GM21619 (cell line): Measurements from ENCODE around the gene DOK6.
"Not testable (repeated sequence)": the region's sequence is repeated elsewhere in the genome, so short reads cannot be mapped to it uniquely, and the experiment has no call there.

Experiments used
- ATAC-seq: cut with Tn5 transposase; IDR thresholded peaks from one replicate; pipeline ENCODE4 v1.9.1; 2021; ENCODE audit not compliant: unreplicated experiment

Gene DOK6

DNA sequence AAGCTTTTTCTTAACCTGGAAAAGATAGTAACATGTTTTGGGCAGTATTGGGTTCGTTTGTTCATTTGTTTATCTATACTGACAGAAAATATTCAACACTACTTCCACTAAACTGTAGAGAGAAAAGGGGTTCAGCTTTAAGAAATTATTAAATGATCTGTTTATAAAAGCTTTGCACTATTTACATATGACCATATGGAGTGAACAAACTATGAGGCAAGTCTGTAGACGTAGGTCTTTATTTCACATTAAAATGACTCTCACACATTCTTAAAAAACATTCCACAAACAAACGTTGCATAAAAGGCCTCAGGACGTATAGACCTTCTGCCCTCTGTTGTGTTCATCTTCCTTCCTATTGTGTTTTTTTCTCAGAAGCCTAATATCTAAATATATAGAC, 452.4 kb downstream of the DOK6 start:
- no peak for ATAC-seq

DNA sequence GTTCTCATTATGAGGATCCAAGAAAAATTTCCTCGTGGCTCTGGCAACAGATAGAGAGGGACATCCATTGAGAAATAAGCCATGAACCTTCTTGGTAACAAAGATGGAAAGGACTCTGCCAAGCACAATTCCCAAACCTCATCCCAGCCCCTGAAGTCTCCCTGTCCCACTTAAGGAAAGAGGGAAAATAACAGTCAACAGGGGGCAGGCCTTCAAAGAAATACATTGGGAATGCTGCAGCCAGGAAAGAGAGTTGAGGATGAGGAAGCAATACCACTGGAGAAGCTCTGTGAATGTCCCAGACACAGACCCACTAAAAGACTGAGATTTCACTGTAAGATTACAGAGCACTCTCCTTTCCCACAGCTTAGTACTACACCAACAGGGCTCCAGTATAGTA, 453.8 kb downstream of the DOK6 start:
- ATAC-seq, result no peak

DNA sequence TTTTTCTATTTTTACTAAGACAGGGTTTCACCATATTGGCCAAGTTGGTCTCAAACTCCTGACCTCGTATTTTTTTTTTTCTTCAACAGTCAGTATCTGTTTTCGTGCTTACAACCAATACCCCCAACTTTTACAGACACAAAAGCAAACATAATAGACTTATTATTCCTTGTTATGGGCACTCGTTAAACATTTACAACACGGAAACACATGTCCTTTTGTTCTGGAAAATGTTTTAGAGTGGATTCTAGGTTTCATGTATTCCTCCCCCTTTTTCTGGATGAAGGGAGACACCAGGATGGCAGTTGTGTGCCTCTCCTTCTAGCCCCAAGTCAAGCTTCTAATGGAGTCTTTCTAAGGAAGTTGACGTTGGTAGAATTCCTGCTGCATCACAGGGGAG, 458.2 kb downstream of the DOK6 start:
- no peak for ATAC-seq

DNA sequence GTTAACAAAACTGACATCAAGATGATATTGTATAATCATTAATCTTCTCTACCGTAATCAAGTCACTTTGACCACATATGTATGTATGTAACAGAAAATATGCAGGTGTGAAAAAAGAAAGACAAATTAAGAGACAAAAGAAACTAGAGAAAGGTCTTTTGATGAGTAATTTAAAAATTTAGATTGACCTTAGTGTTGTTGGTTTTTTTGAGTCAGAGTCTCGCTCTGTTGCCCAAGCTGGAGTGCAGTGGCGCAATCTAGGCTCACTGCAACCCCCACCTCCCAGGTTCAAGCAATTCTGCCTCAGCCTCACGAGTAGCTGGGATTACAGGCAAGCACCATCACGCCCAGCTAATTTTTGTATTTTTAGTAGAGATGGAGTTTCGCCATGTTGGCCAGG, 464.1 kb downstream of the DOK6 start:
- ATAC-seq, result peak; percentile 70

DNA sequence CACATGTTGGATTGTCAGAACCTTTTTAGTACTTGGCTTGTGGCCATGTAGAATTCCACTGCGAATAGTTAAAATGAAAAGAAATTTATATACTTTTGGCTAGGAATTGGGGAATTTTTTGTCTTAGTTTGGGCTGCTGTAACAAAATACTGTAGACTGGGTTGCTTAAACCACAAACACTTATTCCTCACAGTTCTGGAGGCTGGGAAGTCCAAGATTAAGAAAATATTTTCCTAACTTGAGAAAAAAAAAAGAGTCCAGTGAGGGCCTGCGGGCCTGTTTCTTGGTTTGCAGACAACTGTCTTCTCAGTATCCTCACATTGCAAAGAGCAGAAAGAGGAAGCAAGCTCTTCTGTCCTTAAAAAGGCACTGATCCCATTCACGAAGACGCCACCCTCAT, 465.1 kb downstream of the DOK6 start:
- ATAC-seq, result no peak

DNA sequence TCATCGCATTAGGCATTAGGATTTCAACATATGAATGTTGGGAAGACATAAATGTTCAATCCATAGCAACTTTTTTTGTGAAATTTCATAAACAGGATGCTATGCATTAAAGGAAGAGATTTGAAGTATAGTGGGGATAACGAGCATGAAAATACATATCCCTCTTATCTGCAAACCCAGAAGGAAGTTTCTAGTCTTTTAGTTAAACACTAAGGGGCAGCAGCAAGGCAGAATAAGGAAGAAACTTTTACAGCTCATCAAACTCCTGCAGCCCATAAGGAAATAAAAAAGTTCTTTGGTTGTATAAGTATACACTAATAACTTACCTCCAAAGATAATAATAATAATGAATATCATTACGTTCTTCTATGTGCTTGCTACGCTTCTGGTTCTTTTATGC, 465.5 kb downstream of the DOK6 start:
- ATAC-seq, result no peak

DNA sequence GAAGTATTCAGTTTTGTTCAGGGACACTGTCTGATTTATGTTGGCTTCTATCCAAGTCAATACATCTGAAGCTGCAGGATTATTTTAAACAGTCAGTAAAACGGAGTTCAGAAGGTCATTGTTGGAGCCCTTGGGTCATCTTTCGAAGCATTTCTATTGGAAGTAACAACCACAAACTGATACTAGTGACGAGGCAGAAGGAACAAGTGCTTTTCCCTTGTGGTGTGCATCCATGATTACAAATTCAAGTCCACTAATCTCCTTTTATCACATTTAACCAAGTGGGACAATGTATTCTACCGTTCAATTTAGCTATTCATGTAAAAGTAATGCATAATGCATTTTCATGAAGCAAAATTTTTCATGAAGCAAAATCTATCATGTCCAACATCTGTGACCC, 470.0 kb downstream of the DOK6 start:
- ATAC-seq, result no peak

DNA sequence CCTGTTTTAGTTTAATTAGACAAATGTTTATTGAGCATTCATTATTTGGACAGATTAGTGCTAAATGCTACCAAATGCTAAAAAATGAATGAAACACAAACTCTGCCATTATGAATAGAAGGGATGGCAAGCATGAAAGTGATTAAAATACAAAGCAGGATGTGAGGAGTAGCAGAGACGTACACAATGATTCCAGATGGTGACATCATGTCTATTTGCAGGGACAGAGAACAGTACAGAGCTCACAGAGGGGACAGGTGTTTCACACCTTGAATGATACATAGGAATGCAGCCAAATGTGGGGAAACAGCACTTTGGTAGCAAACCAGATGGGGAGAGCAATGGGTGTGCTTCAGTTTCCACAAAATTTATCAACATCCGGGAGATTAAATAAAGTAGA, 470.7 kb downstream of the DOK6 start:
- no peak for ATAC-seq

DNA sequence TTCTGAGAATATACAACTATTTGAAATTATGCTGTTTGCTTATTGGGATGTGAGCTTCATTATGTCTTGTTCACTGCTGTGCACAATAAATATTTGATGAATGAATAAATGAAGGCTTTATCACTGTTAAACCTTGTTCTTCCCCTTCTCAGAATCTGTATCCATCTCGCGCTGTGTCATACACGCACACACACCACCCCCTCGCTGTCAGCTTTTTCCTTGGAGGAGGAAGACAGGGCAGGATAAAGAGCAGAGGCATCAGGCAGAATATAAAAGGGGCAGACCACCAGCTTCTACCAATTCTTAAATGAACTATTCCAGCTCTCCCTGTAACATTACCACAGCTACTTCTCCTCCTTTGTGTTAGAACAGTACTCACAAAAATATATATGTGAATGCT, 472.0 kb downstream of the DOK6 start:
- ATAC-seq, result no peak

DNA sequence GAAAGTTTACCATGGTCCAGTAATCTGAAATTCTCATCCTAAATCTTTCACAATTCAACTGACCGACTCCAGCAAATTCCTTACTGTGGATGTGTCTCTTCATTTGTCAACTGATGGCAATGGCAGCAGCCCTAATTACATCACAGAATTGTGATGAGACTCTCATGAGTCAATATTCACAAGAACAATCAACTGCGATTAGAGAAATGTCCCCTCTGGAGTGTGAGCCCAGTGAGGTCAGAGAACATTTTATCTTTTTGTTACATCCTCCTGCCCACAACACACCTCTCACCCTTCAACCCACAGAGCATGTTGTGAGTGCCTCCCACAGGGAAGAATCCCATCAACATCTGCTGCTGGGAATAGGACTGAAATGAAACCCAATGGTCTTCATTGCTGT, 473.4 kb downstream of the DOK6 start:
- no peak for ATAC-seq

DNA sequence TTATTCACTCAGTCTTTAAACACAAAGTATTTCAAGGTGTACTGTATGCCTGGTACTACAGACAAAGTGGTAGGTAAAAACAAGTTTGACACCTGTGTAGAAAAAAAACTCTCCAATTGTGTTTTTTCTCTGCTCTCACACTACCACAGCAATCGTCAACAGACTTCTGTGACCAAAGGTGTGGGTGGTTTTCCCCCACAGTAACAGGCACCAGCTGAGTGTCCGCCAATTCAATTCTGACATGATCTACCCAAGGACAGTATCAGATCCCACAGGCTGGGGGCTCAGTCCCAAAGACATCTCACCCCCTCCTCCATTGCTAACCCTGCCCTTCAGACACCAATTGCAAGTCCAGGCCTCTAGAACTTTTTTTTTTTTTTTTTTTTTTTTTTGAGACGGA, 475.8 kb downstream of the DOK6 start:
- no peak for ATAC-seq

DNA sequence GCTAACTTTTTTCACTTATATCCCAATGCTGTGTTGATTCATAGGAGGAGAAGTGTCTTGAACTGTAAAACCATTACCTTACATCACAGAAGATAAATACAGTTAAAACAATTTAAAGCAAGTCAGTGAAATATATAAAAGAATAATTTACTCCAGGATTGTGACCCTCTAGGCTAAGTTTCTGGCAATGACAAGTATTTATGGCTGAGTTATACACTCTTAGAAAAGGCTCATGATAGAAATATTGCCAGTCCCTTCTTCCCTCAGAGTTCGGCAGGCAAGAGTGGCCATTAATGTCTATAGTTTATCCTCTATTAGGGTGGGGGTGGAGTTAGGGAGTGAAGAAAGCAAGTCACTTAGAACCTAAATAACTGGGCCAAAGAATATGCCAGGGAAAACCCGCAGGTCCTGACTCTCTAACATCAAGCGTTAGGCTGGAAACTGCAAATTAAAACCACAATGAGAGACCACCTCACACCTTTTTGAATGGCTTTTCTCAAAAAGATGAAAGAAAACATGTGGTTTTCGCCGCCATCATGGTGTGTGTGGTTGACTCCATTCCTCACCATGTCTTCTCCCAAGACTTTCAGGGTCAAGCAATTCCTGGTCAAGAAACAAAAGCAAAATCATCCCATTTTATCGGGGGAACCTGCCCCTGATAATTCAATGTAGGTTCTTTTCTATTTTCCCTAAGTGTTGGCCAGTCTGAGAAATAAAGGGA, 477.7 kb downstream of the DOK6 start:
- no peak for ATAC-seq

DNA sequence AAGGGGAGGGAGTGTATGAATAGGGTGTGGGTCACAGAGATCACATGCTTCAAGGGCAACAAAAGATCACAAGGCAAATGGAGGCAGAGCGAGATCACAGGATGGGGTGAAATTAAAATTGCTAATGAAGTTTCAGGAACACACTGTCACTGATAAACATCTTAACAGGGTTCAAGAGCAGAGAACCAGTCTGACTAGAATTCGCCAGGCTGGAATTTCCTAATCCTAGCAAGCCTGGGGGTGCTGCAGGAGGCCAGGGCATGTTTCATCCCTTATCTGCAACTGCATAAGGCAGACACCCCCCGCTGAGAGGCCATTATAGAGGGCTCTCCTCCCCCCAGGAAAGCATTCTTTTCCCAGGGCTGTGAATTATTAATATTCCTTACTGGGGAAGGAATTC, 478.4 kb downstream of the DOK6 start:
- ATAC-seq, result not testable (repeated sequence)

DNA sequence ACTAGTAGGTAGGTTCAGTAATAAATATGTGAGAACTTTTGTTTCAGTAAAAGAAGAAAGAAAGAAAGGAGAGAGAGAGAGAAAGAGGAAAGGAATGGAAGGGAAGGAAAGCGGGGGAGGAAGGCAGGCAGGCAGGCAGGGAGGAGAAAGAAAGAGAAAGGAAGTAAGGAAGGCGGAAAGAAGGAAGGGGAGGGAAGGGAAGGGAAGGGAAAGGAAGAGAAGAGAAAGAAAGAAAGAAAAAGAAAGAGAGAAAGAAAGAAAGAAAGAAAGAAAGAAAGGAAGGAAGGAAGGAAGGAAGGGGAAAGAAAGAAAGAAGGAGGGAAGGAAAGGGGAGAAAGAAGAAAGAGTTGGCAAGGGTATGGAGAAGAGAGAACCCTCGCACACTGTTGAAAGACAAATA, 479.4 kb downstream of the DOK6 start:
- no peak for ATAC-seq

DNA sequence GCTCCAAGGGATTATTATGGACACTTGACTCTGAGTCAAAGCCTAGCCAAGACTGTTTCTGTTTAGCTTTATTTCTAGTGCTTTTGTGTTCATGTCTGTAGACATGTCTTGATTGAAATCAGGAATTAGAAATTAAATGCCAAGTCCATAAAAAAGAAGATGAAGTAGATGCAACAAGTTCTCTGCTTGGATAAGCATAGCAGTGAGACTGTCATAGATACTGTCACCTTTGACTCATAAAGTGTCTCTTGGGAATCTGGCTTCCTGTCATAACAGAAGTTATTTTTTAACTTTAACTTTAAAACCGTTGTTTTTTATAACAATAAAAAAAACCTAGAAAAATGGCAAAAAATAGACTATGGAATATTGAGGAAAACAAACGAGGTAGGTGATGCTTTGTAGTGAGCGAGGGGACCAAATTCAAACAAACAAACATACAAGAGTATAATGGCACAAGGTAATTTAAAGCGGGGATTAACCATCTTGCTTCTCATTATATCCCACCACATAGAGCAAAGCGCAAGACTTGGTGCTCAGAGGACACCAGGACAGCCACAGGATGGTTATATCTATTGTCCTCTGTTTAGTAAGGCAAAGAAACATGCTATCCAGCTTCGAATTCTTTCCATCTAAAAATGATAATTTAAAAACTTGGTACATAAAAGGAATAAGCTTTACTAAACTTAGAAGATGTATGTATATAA, 482.4 kb downstream of the DOK6 start:
- ATAC-seq, result peak; percentile 40

DNA sequence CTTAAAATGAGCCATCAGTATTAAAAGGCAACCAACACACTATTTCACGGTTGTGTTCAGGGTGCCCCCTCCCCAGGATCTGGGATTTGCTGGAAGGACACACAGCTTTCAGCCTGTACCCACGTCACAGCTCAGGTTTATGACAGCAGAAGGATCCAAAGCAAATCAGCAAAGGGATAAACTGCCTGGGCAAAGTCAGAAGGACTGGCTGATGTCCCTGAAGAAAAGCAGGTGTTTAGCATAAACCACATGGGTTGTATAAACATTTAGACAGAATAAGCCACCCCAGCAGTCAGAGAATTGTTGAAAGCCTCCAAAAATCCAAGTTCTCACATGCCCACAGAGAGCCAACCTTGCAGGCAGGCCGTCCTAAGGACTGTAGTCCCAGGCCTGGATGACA, 483.1 kb downstream of the DOK6 start:
- ATAC-seq, result no peak

DNA sequence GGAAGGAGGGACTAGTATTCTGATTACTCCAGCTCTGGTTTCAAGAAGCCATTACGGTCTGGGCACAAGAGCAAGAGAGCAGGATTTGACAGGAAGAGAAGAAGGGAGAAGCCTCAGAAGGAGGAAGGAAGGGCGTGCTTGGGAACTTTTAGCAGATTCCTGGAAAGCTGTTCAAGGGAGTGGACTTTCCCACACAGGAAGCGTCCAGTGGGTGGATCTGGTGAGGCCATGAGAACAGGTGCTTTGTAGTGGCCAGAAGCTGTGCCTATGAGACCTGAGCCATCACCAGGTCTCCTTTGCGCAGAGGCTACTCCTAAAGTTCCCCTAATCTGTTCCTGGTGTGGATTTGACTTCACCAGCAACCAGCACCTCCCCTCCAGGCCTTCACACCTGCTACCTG, 484.7 kb downstream of the DOK6 start:
- ATAC-seq, result no peak

DNA sequence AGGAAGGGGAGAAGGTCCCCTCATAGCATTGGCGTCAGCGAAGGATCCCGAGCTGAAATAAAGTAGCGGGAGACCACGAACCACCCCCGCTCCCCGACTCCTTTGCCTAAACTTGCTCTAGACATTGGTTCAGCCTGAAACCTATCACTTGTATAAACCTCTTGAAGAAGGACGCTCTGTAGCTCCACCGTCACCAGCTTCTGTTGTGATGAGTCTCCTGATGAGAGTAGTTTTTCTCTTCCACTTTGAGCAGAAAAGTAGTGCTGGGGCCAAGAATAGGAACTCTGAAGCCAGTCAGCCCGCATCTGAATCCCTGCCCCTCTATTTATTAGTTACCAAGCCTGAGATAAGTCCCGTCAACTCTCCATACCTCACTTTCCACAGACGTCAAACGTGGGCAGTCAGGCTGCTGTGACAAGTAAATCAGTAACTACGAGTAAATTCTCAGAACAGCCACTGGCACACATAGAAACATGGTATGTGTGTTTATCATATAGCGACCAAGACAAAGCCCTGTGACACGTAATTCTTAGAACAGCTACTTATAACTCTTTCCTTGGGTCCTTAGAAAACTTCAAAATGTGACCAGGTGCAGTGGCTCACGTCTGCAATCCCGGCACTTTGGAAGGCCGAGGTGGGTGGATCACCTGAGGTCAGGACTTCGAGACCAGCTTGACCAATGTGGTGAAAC, 485.3 kb downstream of the DOK6 start:
- peak; percentile 86 for ATAC-seq

DNA sequence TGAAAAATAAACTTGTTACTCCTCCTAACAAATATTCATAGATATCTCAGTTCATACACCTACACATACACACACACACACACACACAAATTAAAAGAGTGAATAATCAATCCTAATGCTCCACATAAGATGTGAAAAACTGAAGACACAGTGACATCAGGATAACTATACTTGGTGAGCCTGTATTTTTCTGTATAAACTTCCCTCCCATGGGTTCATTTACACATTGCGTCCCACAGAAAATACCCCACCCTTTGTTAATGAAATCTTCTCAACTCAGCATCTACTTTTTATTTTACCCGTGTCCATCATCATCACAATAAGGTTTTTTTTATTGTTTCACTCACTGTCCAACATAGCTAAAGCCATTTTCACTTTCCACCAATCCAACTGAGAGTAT, 486.6 kb downstream of the DOK6 start:
- no peak for ATAC-seq

DNA sequence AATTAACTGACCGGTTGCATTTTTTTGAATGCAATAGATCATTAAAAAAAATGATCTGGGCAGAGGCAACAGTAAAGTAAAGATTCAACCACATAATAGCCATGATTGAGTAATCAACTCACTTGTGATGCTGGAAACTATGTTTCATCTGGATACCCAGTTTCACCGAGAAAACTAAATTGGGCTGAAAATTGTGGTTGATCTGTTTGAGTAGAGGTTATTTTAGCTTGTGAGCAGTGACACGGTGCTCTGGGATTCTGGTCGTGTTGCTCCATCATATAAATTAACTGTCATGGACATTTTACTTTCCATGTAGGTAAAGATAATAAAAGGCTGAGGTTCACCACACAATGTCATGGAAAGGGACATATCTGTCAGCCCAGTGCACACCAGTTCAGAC, 488.3 kb downstream of the DOK6 start:
- ATAC-seq, result no peak

DNA sequence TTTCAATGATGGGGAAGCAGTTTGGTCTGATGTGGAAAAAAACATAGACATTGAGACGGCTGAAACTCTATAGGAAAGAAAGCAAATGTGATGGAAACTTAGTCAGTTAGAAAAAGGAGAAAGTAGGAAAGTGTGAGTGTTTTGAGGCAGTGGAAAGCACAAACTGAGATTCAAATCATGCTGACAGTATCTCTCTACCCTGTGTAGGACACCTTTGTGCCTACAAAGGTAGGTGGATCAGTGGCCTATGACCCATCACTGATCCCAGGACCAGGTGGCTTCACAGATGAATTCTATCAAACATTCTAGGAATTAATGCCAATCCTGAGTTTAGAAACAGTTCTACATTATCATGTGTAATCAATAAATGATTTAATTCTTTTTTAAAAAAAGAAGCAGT, 489.9 kb downstream of the DOK6 start:
- ATAC-seq, result no peak

DNA sequence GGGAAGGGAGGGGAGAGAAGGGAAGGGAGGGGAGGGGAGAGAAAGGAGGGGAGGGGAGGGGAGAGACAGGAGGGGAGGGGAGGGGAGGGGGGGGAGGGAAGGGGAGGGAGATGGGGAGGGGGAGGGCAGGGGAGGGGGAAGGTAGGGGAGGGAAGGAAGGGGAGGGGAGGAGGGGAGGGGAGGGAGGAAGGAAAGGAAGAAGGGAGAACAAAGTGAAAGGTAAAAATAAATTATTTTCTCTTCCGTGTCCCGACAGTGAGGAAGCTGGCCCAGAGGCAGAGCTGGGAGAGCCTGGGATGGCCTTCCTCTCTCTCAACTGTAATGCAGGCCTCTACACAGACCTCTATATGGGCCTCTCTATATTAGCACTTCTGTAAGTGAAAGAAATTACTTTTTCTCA, 493.8 kb downstream of the DOK6 start:
- ATAC-seq, result no peak
